ENCODE measurements around the gene TMEM150B.
A peak's percentile ranks its signal among the peaks of the same experiment; 100 is the strongest.

Gene TMEM150B

DNA sequence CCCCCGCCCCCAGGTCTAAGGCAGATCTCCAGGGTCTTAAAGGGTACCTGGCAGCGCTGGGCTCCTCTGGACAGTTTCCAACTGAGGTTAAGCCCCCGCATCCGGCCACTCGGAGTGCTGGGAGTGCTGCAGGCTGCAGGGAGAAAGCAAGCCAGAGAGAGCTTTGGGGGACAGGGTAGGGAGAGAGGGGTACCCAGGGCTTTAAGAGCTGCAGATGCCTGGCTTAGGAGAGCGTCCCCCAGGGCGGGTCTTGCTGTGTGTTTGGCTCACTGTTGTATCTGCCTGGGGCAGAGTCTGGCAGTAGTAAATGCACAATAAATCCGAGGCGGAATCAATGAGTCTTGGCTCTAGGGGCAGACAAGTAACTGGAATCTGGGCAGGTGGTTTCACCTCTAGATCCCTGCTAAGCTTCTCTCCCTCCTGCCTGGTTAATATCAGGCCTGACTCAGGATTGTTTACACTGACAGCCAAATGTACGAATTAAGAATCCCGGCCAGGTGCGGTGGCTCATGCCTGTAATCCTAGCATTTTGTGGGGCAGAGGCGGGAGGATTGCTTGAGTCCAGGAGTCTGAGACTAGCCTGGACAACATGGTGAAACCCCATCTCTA is 30.2 kb upstream of the TMEM150B start:
- DNase-seq (ENCODE audit: insufficient read length, low spot score) (no peak), FAIRE-seq (no peak)

DNA sequence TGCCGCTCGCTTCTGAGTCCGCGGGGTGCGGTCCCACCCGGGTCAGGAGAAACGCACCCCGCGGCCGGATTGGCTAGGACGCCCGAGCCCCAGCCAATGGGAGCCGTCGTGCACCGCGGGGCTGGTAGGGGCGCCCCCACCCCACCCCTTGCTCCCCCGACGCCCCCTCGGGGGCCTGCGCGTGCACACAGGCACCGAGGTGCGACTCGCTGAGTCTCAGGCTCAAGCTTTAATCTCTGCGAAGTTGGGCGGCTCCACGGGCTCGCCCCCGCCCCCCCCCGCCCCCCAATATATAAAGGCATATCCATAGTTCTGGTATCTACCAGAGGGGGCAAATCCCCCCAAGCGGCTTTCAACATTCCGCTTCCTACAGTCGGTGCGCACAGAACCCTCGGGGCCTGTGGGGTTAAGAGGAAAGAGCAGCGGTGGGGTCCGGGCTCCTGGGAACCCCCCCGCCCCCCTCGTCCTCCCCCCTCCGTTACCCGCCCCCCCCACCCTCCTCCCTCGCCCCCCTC is 29.6 kb upstream of the TMEM150B start, which contains the start of gene COX6B2:
TSS of gene COX6B2 (minus strand) at position 22 of the 515 bp plus-strand sequence. CDS start 198 bp downstream, outside the sequence.
- FAIRE-seq (no peak), DNase-seq (ENCODE audit: insufficient read length, low spot score) (no peak)

DNA sequence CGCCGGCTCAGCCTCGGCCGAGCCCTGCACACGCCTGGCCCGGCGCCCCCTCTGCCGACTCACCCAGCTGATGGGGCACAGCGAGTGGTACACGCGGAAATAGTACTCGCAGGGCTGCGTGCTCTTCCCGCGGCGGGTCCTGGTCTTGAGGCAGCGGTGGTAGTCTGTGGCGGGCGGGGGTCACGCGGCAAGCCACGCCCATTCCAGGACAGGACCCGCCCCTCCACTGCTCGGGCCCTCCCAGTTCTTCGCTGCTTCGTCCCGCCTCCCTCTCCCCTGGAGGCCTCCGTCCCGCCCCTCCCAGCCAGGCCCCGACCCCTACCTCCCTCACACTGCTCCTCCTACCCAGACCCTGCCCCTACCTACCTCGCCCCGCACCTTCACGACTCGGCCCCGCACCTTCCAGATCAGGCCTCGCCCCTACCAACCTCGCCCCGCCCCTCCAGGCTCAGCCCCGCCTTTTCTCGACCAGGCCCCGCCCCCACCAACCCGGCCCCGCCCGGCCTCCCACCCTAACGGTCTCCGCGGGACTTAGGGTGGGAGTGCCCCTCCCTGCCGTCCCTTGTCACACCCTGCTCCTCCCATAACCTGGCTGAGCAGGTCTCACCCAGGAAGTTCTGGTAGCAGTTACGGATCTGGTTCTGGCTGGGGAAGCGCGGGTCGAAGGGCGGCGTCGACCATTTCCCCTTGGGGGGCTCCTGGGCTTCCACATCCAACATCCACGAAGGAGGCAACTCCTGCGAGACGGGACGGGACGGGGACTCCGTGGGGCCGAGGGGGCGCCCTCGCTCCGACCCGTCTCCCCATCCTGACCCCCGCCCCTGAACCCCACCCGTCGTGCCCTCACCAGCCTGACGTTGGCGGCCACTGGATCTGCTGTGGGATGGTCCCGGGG is 28.9 kb upstream of the TMEM150B start:
- FAIRE-seq: no peak

DNA sequence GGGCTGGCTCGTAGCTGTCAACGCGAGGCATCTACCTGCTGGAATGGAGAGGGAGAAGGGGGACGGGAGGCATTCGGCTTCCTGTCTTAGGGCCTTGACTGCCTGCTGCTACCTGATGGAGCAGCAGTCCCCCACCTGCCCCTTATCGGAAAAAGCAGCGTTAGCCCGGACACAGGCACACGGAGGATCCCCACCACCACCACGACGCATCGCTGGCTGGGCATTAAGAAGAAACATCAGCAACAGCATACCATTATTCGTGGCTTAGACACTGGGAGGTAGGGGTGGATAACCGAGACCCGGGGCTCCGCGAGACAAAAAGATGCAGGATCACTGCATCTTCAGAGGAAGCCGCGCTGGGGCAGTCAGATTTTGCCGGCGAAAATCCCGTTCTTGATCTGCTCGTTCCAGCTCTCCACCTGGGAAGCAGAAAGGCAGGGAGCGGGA is 28.2 kb upstream of the TMEM150B start:
- DNase-seq (ENCODE audit: insufficient read length, low spot score) (no peak), FAIRE-seq (no peak)

More for the DNA sequence above, 28.9 kb upstream of the TMEM150B start:
- peak; percentile 78 for DNase-seq (ENCODE audit: insufficient read length, low spot score)

DNA sequence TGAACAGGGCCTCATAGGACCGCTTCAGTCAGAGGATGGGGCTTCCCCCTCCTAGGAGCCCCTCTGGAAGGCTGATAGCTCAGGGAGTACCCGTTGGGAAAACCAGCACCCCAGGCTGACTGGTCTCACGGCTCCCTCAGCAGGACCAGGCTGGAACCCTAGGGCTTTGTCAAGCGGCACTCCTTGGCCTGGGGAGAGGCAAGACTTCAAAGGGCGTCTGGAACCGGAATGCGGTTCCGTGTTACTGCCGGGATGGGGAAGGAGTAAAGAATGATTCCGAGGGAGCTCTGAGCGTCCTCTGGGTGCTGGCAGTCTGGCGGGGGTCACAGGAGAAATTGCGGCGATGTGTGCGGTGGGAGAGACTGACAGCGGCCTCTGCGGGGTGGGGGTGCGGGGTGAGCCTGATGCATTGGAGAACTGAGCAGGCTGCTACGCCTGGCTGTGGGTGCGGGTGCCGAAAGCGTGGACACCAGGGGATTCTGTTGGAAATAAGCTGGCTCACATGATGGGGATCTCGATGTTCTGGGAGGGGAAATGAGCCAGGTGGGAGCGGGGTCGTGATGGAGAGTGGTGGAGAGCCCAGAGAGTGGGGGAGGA is 27.5 kb upstream of the TMEM150B start:
- DNase-seq (ENCODE audit: insufficient read length, low spot score) (no peak), FAIRE-seq (no peak)

DNA sequence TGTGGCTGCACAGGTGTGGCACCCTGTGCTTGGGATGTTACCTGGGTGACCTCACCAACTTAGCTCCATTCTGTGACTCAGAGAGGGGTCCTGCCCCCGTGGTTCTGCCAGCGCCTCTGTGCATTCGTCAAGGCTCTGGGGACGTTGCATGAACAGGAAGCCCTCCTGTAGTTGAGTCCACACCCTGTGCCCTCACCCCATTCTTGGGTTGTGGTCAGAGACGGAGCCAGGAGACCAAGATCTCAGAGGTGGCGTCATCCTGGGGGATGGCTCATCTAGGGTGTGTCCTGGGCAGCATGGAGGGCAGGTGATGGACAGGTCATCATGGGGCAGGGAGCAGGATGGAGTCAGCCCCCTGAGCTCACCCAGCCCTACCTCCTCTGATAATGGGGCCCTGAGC is 26.9 kb upstream of the TMEM150B start:
- DNase-seq (ENCODE audit: insufficient read length, low spot score): no peak
- no peak for FAIRE-seq

DNA sequence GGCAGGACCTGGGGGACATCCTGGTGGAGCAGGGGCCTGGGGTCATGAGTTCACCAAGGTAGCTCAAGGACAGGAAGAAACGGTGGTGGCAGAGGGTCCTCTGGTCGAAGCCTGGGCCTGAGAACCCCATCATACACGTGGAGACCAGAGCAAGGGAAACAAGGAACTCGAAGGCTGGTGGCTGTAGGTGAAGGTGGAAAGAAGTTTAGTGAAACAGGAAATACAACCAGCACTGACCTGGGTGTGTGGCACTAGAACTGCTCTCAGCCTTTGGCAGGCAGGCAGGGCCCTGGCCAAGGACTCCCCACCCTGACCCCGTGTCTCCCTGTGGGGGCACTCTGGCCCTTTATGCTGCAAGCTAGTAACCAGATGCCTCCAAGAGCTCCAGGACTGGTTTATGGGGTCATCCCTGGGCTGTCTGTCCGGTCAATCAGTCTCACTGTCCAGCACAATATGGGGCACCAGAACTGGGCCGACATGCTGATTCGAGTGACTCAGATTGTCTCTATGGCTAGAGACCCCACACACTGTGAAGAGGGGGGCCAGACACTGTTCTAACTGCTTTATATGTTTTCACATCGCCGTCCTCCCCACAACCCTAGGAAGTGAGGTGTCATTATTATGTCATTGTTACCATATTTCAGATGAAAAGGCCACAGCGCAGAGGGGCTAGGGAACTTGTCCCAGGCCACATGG is 25.6 kb upstream of the TMEM150B start:
- FAIRE-seq (no peak), DNase-seq (ENCODE audit: insufficient read length, low spot score) (no peak)

DNA sequence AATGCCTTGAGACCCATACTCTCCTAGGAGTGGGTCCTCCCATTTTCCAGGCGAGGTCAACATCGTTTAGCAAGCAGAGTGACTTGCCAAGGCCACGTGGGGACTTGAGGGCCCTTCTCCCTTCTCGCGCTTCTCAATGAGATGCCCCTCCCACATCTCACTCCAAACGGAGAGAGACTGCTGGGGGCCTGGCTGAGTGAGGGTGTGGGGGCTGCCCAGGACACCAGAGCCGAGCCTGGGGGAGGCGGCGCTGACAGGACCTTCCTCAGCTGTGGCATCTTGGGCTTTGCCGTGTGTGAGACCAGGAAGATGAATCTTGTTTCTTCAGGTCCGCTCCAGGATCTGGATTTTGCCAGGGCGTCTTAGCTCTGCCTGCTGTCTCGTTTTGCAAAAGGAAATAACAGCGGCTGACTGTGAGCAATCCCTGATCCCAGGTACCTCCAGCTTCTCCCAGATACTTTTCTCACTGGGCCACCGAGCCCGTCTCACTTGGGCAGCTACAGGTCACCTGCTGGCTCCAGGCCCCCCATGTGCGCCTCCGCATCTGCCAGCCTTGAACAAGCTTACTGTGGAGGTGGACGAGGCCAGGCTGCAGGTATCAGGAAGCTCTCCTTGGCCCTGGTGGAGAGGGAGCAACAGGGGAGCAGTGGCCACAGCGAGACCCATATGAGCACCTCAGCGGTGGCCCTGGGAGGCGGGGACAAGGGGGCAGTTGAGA is 23.3 kb upstream of the TMEM150B start:
- DNase-seq (ENCODE audit: insufficient read length, low spot score) (no peak), FAIRE-seq (no peak)

DNA sequence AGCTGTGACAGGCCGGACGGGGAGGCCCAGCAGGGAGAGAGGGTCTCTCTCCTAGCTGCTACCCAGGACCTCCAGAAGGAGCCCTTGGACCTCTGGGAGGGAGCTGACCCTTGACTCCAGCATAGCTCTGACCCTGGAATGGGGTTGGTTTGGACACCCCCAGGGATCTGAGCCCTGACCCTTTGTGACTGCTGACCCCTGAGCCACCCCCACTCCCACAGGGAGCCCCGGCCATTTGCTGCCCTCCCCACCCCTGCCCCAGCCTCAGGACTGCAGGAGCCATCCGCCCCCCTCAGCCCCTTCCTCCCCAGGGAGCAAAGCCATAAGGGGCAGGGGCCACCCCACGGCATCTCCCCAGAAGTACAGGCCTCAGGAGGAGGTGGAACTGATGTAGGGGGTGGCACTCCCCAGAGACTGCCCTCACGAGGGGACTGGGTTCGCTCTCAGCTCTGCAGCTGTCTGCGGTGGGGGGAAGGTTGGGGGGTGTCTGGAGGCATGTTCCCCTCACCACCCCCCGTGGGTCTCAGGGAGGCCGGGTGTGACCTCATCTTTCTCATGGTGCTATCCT is 22.4 kb upstream of the TMEM150B start:
- no peak for DNase-seq (ENCODE audit: insufficient read length, low spot score)
- FAIRE-seq: no peak

DNA sequence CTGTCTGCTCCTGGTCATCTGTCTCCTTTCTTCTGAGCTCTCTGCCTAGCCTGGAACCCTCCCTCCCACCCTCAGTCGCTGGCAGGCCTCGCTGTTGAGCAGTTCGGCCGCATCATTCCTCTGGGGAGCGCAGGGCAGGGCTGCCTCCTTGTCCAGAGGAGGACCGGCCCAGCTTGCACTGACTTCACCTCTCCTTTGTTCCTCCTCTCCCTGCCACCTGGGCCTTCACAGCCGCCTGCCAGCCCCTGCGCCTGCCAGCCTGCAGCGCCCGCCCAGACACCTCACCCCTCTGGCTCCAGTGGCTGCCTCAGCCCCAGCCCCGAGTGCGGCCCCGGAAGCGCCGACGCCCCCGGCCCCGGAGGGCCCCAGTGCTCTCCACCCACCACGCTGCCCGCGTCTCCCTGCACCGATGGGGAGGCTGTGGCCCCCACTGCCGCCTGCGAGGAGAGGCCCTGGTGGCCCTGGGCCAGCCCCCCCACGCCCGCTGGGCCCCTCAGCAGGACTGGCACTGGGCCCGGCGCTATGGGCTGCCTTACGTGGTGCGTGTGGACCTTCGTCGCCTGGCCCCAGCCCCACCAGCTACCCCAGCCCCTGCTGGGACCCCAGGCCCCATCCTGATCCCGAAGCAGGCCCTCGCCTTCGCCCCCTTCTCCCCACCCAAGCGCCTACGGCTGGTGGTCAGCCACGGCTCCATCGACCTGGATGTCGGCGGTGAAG is 21.7 kb upstream of the TMEM150B start:
- FAIRE-seq: no peak
- DNase-seq (ENCODE audit: insufficient read length, low spot score): no peak

DNA sequence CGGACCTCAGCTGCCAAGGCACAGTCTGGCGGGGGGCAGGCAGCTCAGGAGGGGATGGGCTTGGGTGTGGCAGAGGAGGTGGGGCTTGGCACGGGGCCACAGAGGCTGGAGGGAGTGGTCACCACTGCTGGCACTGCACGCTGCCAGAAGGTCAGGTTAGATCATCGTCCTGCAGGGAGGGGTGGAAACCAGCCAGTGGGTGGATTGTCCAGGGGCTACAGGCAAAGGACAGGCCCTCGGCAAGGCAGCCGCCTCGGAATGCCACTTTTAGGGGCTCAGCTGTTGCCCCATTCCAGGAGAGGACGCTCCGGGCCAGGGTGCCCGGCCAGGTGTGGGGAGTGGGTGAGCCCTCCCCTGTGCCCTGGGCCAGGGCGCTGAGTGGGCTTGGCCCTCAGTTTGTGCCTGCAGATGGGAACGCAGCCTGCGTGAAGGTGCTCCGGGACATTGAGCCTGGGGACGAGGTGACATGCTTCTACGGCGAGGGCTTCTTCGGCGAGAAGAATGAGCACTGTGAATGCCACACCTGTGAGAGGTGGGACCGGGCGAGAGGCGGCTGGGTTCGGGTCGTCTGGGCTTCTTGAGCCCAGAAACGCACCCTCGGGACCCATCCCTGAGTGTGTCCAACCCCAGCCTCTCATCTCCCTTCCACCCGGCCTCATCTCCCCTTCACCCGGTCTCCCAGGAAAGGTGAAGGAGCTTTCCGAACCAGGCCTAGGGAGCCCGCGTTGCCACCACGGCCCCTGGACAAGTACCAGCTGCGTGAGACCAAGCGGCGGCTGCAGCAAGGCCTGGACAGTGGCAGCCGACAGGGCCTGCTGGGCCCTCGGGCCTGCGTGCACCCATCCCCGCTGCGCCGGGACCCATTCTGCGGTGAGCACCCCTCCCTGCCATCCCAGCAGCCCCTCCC is 20.9 kb upstream of the TMEM150B start:
- DNase-seq (ENCODE audit: insufficient read length, low spot score): no peak
- FAIRE-seq: no peak

DNA sequence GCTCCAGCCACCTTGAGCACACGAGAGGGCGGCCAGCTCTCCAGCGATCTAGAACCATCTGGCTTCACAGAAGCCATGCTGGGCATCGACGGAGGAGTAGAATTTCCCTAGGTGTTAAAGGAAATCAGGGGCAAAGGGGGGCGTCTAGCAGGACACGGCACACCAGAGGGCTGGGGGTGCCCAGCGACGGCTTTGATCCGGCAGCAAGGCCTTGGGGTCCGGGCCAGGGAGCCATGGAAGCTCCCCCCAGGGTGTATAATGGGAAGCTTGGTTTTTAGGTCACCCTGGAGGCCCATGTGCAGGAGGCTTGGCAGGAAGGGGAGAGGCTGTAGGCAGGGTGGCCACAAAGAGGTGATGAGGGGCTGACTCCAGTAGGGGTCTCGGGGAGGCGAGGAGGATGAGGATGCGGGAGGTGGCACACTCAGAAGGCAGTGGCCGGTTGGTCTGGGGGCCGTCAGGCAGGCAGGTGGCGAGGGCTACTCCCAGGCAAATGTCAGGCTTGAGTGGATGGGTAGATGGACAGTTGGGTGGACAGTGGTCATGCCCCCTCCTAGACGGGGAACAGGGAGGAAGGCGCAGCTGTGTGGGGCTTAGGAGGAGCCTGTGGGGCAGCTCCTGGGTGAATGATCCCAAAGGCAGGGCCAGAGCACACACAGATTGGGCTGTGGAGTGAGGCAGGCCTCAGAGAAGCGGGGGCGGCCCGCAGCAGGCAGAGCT is 20.1 kb upstream of the TMEM150B start:
- FAIRE-seq (no peak), DNase-seq (ENCODE audit: insufficient read length, low spot score) (no peak)

DNA sequence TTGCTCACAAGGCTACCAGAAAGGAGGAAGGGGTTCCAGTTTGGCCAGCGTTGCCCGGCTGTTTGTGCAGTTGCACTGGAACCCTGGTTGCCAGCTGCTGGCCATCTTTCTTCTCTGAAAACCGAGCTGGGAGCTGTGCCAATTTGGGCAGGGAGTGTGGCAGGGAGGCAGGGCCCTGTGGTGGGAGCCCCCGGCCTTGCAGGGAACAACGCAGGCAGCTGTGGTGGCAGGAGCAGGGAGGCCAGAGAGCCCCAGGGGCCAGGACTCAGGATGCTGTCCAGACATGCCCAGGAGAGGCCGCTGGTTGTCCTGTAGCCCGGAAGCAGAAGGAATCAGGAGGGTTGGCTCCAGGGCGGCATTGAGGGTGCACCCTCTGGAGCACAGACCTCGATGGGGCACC is 19.3 kb upstream of the TMEM150B start:
- FAIRE-seq (no peak), DNase-seq (ENCODE audit: insufficient read length, low spot score) (no peak)

DNA sequence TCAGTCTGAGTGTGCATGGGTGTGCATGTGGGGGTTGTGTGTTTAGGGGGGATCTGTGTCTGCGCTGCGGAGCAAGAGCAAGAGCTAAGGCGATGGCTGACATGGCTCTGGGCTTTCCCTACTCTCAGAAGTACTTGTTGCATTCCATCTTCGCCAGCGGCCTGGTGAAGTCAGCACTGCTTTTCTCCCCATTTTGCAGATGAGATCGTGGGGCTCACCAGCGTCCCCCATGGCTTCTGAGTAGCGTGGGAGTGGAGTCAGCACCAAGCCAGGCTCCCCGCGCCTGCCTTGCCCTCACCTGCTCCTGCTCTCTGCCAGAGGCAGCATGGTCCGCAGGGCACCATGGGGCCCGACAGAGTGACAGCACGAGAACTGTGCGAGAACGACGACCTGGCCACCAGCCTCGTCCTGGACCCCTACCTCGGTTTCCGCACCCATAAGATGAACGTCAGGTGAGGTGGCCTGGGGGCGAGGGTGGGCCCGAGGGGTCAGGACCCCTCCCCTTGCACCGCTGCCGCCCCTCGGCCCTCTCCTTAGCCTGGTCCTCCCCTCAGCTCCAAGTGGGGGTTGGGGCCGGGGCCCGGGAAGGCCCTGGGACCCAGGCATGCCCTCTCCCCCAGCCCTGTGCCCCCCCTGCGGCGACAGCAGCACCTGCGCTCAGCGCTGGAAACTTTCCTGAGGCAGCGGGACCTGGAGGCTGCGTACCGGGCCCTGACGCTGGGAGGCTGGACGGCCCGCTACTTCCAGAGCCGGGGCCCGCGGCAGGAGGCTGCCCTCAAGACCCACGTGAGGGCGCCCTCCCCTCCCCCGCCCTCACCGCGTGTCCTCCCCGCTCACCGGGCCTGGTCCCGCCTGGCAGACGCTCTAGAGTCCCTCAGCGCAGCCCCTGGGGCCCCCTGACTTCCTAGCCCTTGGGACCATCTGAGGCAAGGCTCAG is 16.7 kb upstream of the TMEM150B start:
- no peak for DNase-seq (ENCODE audit: insufficient read length, low spot score)
- no peak for FAIRE-seq

DNA sequence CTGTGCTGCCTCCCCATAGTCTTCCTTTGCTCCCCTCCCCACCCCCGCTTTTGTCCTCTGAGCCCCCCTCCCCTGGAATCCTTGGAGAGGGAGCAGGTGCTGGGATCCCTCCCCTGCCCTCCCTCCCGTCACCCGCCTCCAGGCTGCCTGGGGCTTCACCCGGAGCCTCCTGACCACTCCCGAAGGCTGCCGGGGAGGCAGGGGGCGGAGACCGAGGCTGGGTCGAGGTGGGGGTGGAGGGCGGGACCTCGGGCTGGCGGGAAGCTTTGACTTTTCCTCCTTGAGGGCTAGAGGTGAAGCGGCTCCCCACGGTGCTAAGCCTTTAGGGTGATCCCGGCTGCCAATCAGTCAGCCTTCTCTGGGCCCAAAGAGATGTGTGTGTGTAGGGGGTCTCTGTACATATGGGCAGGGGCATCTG is 16.0 kb upstream of the TMEM150B start:
- peak; percentile 64 for FAIRE-seq

DNA sequence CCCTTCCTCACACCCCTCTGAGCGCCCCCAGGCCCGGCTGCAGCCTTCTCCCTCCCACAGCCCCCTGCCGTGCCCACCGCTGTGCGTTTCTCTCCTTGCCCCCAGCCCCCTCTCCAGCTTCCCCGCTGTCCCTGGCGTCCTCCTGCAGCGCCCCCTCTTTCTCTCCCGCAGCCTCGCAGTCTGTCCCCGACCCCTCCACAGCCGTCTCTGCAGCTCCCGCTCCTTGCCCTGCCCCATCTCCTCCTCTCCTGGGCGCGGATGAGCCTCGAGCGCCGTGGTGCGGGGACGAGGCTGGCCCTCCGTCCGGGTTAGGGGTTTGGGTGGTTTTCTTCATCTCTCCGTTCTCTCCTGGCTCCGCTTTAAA is 15.6 kb upstream of the TMEM150B start:
- no peak for FAIRE-seq
- no peak for DNase-seq (ENCODE audit: insufficient read length, low spot score)

More for the DNA sequence above, 16.0 kb upstream of the TMEM150B start:
- DNase-seq (ENCODE audit: insufficient read length, low spot score): peak; percentile 97

Data from GM19239 (cell line).